GM12878 (cell line): ENCODE measurements around the gene TMBIM6. TPM values are rescaled to one million over a fixed set of nuclear protein-coding genes. Genes with fewer than 3 reads are reported as not detected.

ENCODE experiments used
- BACH1 ChIP-seq: fragments of 450-650 bp; IDR thresholded peaks from 2 replicates; pipeline ENCODE4 v1.6.1; 2017; ENCODE audit warnings: mild to moderate bottlenecking, borderline replicate concordance
- CBX5 ChIP-seq: sonication (generic); IDR thresholded peaks from 2 replicates; pipeline ENCODE4 v1.6.1; 2016; ENCODE audit warnings: low read depth, moderate library complexity, mild to moderate bottlenecking, inconsistent platforms
- CHD2 ChIP-seq: IDR thresholded peaks from 2 replicates; pipeline ENCODE4 v1.6.1; 2011; ENCODE audit warnings: low read depth, low read length, improper control_type of control experiment, borderline replicate concordance
- CHD4 ChIP-seq: fragments of 200-600 bp; sonication (generic); IDR thresholded peaks from 2 replicates; pipeline ENCODE4 v1.6.1; 2016; ENCODE audit warnings: mild to moderate bottlenecking
- CTCF ChIP-seq, 3 experiments: IDR thresholded peaks in 2 of 3; conservative IDR thresholded peaks in 1 of 3; 2 replicates each; pipeline ENCODE4 v1.5.1; 2011; ENCODE audit warnings: low read depth in 3 of 3, low read length in 3 of 3, mild to moderate bottlenecking in 3 of 3, control low read depth in 2 of 3, moderate library complexity in 2 of 3, inconsistent platforms in 1 of 3, mixed read lengths in 1 of 3; ENCODE audit not compliant: control insufficient read depth in 2 of 3, insufficient read depth in 1 of 3; ENCODE audit errors: extremely low read depth in 1 of 3
- CUX1 ChIP-seq: IDR thresholded peaks from 2 replicates; pipeline ENCODE4 v1.6.1; 2012; ENCODE audit warnings: improper control_type of control experiment, low read depth, low read length; ENCODE audit not compliant: insufficient replicate concordance
- EZH2 ChIP-seq: IDR thresholded peaks from 2 replicates; pipeline ENCODE4 v1.6.1; 2012; ENCODE audit warnings: low read depth, mild to moderate bottlenecking, control low read depth, inconsistent platforms, low read length, borderline replicate concordance; ENCODE audit not compliant: control insufficient read depth
- IRF5 ChIP-seq: fragments of 450-650 bp; IDR thresholded peaks from 2 replicates; pipeline ENCODE4 v1.6.1; 2017; ENCODE audit warnings: borderline replicate concordance
- SMC3 ChIP-seq: IDR thresholded peaks from 2 replicates; pipeline ENCODE4 v1.6.1; 2011; ENCODE audit warnings: low read length, improper control_type of control experiment, borderline replicate concordance
- SREBF1 ChIP-seq: IDR thresholded peaks from 2 replicates; pipeline ENCODE4 v1.6.1; 2012; ENCODE audit warnings: mild to moderate bottlenecking, low read length
- TARDBP ChIP-seq: IDR thresholded peaks from 2 replicates; pipeline ENCODE4 v1.6.1; 2016; ENCODE audit warnings: borderline replicate concordance
- TBL1XR1 ChIP-seq: IDR thresholded peaks from 2 replicates; pipeline ENCODE4 v1.6.1; 2012; ENCODE audit warnings: low read depth, low read length, improper control_type of control experiment
- USF2 ChIP-seq: IDR thresholded peaks from 2 replicates; pipeline ENCODE4 v1.6.1; 2011; ENCODE audit warnings: low read depth, low read length, improper control_type of control experiment, borderline replicate concordance
- YBX1 ChIP-seq: fragments of 450-650 bp; IDR thresholded peaks from 2 replicates; pipeline ENCODE4 v1.6.1; 2016; ENCODE audit warnings: antibody characterized with exemption
- ZNF384 ChIP-seq: IDR thresholded peaks from 2 replicates; pipeline ENCODE4 v1.6.1; 2012; ENCODE audit warnings: low read depth, mild to moderate bottlenecking, low read length, improper control_type of control experiment, borderline replicate concordance
- polyA plus RNA-seq, 11 experiments: library from polyadenylated mRNA; depleted of rRNA in 4 of 11; unstranded in 6 of 11; stranded (reverse) in 5 of 11; fragments of >200 nt; fragmentation: Nextera tagmentation in 4 of 11; fragmentation: Illumina TruSeq in 1 of 11; extraction: Ambion mirVana in 4 of 11; extraction: Trizol in 1 of 11; gene quantifications; 1 replicate in 1 of 11; 2 replicates in 10 of 11; pipeline versions ENCODE4 v1.2.1 to v1.2.3, GENCODE V29; 2011 to 2016; ENCODE audit warnings: inconsistent platforms in 2 of 11, missing spikeins in 2 of 11, low read depth in 1 of 11
- total RNA-seq, 4 experiments: library from RNA; depleted of rRNA in 3 of 4; stranded (reverse); fragments of >200 nt in 3 of 4; fragmentation: Illumina TruSeq in 1 of 4; extraction: Trizol in 1 of 4; gene quantifications; 2 replicates each; pipeline versions ENCODE4 v1.2.1 to v1.2.3, GENCODE V29; 2013 to 2021
- TF ChIP-seq, protein P1 (sequence below): fragments of 450-650 bp; IDR thresholded peaks from 2 replicates; pipeline ENCODE4 v1.6.1; 2018; ENCODE audit warnings: borderline replicate concordance, mild to moderate bottlenecking; ENCODE audit not compliant: partially characterized antibody
- TF ChIP-seq, protein P2 (sequence below): IDR thresholded peaks from 2 replicates; pipeline ENCODE4 v1.6.1; 2012; ENCODE audit warnings: low read depth, low read length, improper control_type of control experiment

The TMBIM6 gene
- total and polyA plus RNA-seq, 10 of the 15 experiments (the other 5 are each of a cell fraction or from before 2014, with no cell fraction given): 224 to 1,192 (median 379) TPM

- TF ChIP-seq BACH1 (peak; percentile 55; the same call in 1 of the 2 replicates), TARDBP (no peak), CUX1 (no peak), SMC3 (no peak; the same call in 1 of the 2 replicates), EZH2 (no peak), IRF5 (no peak), CTCF (IDR thresholded peaks at IDR 0.05 in 2 of 3, conservative IDR thresholded peaks at IDR 0.05 in 1 of 3; ENCODE audit: control insufficient read depth in 2 of 3, extremely low read depth in 1 of 3, insufficient read depth in 1 of 3, low read depth in 3 of 3, low read length in 3 of 3) (no peak), TBL1XR1 (no peak), USF2 (no peak; the same call in 1 of the 2 replicates), CHD4 (no peak), CHD2 (0 out of 2 replicates have a peak, but pooled peaks have one; percentile 2), SREBF1 (no peak), ZNF384 (no peak), CBX5 (no peak), YBX1 (no peak)
- TF ChIP-seq, protein P1, sequence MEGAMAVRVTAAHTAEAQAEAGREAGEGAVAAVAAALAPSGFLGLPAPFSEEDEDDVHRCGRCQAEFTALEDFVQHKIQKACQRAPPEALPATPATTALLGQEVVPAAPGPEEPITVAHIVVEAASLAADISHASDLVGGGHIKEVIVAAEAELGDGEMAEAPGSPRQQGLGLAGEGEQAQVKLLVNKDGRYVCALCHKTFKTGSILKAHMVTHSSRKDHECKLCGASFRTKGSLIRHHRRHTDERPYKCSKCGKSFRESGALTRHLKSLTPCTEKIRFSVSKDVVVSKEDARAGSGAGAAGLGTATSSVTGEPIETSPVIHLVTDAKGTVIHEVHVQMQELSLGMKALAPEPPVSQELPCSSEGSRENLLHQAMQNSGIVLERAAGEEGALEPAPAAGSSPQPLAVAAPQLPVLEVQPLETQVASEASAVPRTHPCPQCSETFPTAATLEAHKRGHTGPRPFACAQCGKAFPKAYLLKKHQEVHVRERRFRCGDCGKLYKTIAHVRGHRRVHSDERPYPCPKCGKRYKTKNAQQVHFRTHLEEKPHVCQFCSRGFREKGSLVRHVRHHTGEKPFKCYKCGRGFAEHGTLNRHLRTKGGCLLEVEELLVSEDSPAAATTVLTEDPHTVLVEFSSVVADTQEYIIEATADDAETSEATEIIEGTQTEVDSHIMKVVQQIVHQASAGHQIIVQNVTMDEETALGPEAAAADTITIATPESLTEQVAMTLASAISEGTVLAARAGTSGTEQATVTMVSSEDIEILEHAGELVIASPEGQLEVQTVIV: no peak
- TF ChIP-seq, protein P2, sequence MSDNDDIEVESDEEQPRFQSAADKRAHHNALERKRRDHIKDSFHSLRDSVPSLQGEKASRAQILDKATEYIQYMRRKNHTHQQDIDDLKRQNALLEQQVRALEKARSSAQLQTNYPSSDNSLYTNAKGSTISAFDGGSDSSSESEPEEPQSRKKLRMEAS: no peak
Observed at GRCh38 chr12:49703647-49704137, 37.7 kb upstream of the TMBIM6 start (continued).
